BLaER1 (cell line): ENCODE results near the gene CRISPLD2.

Experiments used
- H3K27ac ChIP-seq: shearing (Covaris generic); formaldehyde crosslinking; 2 replicates; pipeline ENCODE4 v1.8.1; 2022
- H3K27me3 ChIP-seq: shearing (Covaris generic); formaldehyde crosslinking; 2 replicates; pipeline ENCODE4 v1.8.1; 2022
- H3K36me3 ChIP-seq: shearing (Covaris generic); formaldehyde crosslinking; 2 replicates; pipeline ENCODE4 v1.8.1; 2022
- H3K4me1 ChIP-seq: shearing (Covaris generic); formaldehyde crosslinking; 2 replicates; pipeline ENCODE4 v1.8.1; 2022
- H3K4me2 ChIP-seq: shearing (Covaris generic); formaldehyde crosslinking; 2 replicates; pipeline ENCODE4 v1.8.1; 2022
- H3K4me3 ChIP-seq: shearing (Covaris generic); formaldehyde crosslinking; 2 replicates; pipeline ENCODE4 v1.8.1; 2022
- H3K9ac ChIP-seq: shearing (Covaris generic); formaldehyde crosslinking; 2 replicates; pipeline ENCODE4 v1.8.1; 2022
- H3K9me3 ChIP-seq: shearing (Covaris generic); formaldehyde crosslinking; 2 replicates; pipeline ENCODE4 v1.8.1; 2022
- H4K20me1 ChIP-seq: shearing (Covaris generic); formaldehyde crosslinking; 2 replicates; pipeline ENCODE4 v1.8.1; 2022
- Cebpa-rat ChIP-seq: shearing (Covaris generic); IDR thresholded peaks from 2 replicates; pipeline ENCODE4 v1.8.1; 2022

Gene CRISPLD2

DNA sequence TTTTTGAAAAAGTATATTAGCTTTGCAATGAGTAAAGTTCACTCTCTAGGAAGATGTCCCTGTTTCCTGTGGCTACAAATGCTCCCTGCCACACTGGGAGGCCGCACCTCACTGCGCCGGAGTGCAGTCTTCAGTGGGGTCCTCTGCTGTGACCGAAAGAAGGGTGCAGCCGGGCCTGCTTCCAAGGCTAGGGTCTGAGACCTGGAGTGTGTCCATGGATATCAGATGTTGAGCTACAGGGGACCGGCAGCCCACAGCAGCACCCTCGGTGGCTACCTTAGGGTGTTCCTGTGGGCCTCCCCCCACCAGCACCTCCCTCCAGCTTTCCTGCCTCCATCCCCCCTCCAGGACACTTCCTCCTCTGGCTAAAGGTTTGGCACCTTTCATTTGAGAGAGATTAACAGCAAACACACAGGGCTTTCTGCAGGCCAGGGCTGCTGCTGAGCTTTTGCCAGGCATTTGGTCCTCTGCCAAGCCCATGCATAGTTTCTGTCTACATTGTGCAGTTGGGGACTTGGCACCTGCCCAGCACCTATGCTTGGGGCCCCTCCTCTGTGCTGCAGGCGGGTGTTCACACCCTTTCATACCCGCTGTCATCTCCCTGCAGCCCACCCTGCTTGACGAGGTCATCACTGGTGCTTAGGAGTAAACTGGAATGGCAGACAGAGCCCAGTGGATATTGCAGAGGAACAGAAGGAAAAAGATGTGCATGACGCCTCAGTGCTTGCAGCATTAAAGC, 33.8 kb upstream of the CRISPLD2 start:
- no peak overlapping the region for H3K9ac ChIP-seq
- H3K27me3 ChIP-seq: no peaks in the 10 kb centered on the region
- peaks cover 6% of the 10 kb centered on the region; the same call in 1 of the 2 replicates for H4K20me1 ChIP-seq
- H3K4me1 ChIP-seq: peaks cover 10% of the 10 kb centered on the region
- H3K36me3 ChIP-seq: peaks cover 7% of the 10 kb centered on the region
- no peak for TF ChIP-seq Cebpa-rat
- no peak overlapping the region for H3K4me3 ChIP-seq
- H3K9me3 ChIP-seq: no peaks in the 10 kb centered on the region
- H3K27ac ChIP-seq: no peak overlapping the region
- no peak overlapping the region for H3K4me2 ChIP-seq

DNA sequence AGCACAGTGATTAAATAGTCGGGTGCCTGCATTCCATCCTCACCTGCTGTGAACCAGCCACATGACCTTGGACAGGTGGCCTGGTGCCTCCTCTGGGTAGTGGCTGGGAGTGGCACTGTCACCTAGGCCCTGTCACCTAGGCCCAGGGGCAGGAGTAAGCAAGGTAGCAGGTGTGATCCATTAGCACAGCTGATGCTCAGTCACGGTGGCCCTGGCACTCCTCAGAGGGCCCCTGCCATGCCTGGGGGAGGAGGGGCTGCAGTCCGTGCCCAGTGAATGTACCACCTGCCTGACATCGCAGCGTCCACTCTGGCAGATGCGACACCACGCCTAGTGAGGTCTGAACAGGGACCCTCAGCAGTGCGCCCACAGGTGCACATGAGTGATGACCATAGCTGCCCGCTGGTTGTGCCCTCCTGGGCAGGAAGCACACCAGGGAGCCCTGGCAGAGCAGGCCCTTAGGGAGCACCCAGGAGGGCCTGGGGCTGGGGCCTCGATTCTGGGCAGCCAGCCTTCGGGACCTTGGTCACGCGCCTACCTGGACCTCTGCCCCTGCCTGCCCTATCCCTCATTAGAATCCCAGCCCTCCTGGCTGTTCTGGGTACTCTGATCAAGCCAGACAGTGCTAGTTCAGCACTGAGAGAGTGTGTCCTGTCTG, 33.1 kb upstream of the CRISPLD2 start:
- Histone ChIP-seq H3K4me3 (no peak overlapping the region), H3K9ac (no peak overlapping the region), H3K4me1 (peaks cover 10% of the 10 kb centered on the region), H4K20me1 (no peaks in the 10 kb centered on the region; the same call in 1 of the 2 replicates), H3K27me3 (no peaks in the 10 kb centered on the region), H3K36me3 (no peaks in the 10 kb centered on the region; the same call in 1 of the 2 replicates), H3K4me2 (no peak overlapping the region), H3K9me3 (no peaks in the 10 kb centered on the region), H3K27ac (no peak overlapping the region)
- no peak for TF ChIP-seq Cebpa-rat

DNA sequence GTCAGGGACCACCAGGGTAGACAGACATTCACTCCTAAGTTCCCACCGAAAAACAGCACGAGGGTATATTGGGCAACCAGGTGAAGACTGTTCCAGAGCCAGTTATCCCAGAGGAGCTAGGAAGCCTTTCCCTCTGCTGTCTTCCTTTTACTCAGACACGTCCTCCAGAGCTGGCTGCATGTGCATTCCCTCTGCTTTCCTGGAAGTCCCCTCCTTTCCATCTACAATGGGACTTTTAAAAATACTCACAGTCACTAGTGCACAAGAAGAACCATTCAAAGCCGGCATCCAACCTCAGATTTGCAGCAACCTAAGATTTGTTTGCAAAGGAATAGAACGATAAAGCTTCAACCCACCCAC, 32.5 kb upstream of the CRISPLD2 start:
- H3K4me1 ChIP-seq: peaks cover 10% of the 10 kb centered on the region
- H3K4me2 ChIP-seq: no peak overlapping the region
- H3K27ac ChIP-seq: no peak overlapping the region
- H3K36me3 ChIP-seq: no peaks in the 10 kb centered on the region
- H3K4me3 ChIP-seq: no peak overlapping the region
- H4K20me1 ChIP-seq: no peaks in the 10 kb centered on the region
- no peaks in the 10 kb centered on the region for H3K9me3 ChIP-seq
- TF ChIP-seq Cebpa-rat: no peak
- no peak overlapping the region for H3K9ac ChIP-seq
- H3K27me3 ChIP-seq: no peaks in the 10 kb centered on the region

DNA sequence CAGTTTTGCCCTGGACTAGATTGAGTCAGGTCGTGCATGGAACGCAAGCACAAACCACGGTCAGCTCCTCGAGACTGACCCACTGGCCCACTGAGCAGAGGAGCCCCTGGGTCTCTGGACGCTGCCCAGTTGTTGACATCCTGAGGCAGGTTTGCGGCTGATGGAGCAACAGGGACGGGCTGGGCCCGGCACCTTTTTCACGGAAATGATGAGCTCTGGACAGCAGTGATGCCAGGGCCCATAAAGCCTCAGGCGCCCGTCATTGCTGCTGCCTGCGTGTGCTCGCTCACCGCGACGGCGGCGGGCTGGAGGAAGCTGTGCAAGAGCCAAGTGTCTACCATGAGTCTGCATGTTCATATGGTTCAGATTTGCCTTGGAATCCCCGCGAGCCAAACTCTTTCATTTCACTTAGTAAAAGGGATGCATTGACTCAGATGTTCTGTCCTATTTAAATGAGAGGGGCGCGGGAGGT, 30.8 kb upstream of the CRISPLD2 start:
- Histone ChIP-seq H3K27ac (no peak overlapping the region), H3K4me1 (peaks cover 10% of the 10 kb centered on the region), H3K4me3 (no peak overlapping the region), H3K9me3 (no peaks in the 10 kb centered on the region), H3K36me3 (no peaks in the 10 kb centered on the region), H3K9ac (no peak overlapping the region), H3K27me3 (no peaks in the 10 kb centered on the region), H3K4me2 (peak overlapping the region; percentile 5; the same call in 1 of the 2 replicates), H4K20me1 (no peaks in the 10 kb centered on the region)
- TF ChIP-seq Cebpa-rat: no peak

DNA sequence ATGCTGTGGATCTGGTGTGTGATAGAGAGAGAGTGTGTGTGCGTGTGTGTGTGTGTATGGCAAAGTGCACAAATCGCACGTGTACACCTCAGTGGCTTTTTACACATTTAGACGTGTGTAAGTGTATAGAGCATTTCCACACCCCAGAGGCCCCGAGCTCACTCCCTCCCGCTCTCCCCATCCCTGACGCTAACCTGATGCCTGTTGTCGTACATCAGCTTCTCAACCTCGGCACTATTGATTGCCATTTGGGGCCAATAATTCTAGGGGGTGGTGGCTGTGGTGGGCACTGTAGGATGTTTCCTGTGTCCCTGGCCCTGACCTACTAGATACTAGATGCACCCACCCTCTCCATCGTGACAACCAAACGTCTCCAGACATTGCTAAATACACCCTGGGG, 30.4 kb upstream of the CRISPLD2 start:
- Histone ChIP-seq H3K27ac (no peak overlapping the region), H3K36me3 (no peaks in the 10 kb centered on the region), H3K4me2 (no peak overlapping the region), H3K4me1 (peaks cover 10% of the 10 kb centered on the region), H3K9ac (no peak overlapping the region), H4K20me1 (no peaks in the 10 kb centered on the region), H3K27me3 (no peaks in the 10 kb centered on the region), H3K9me3 (no peaks in the 10 kb centered on the region), H3K4me3 (no peak overlapping the region)
- no peak for TF ChIP-seq Cebpa-rat

DNA sequence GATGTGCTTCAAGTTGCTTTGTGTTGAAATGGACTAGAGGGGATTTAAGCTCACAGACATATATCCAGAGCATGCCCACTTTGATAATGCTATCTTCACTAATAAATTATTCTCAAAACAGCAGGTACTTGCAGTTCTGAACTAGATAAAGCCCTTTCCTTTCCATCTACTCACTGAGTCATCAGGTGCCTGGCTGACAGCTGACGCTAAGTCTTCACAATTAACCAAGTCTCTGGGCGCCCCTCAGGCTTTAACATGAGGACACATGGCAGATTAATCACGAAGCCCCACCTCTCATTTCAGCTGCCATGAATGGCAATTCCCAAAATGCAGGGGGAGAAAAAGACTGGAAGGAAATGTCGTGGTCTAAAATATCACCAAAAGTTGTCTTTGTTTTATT, 29.5 kb upstream of the CRISPLD2 start:
- no peak for TF ChIP-seq Cebpa-rat
- Histone ChIP-seq H3K27ac (no peak overlapping the region), H3K27me3 (no peaks in the 10 kb centered on the region)

DNA sequence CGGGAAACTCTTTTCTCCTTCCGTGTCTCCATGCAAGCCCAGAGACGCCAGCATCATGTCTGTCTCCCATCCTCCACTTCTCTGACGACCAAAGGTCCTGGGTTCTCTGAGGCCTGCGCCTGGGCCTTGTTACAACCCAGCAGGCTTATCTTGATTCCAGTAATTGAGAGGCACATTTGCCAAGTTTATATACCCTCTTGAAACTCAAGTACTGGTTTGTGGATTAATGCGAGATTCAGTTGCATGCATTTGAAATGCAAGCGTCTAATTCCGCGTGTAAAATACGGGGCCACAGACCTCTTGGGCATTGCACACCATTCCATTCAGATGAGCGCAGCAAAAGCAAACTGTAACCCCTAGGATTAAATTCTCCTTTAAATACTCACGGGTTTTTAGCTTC, 28.7 kb upstream of the CRISPLD2 start:
- Histone ChIP-seq H3K27ac (no peak overlapping the region), H3K9me3 (no peaks in the 10 kb centered on the region), H3K4me1 (peaks cover 10% of the 10 kb centered on the region), H3K36me3 (no peaks in the 10 kb centered on the region), H3K9ac (no peak overlapping the region), H3K4me2 (no peak overlapping the region), H3K4me3 (no peak overlapping the region), H3K27me3 (no peaks in the 10 kb centered on the region), H4K20me1 (no peaks in the 10 kb centered on the region)
- no peak for TF ChIP-seq Cebpa-rat

More for the DNA sequence above, 29.5 kb upstream of the CRISPLD2 start:
- peaks cover 10% of the 10 kb centered on the region for H3K4me1 ChIP-seq
- H3K9ac ChIP-seq: no peak overlapping the region
- no peaks in the 10 kb centered on the region for H3K9me3 ChIP-seq
- H3K4me3 ChIP-seq: no peak overlapping the region
- no peaks in the 10 kb centered on the region for H4K20me1 ChIP-seq
- no peak overlapping the region for H3K4me2 ChIP-seq
- H3K36me3 ChIP-seq: no peaks in the 10 kb centered on the region

DNA sequence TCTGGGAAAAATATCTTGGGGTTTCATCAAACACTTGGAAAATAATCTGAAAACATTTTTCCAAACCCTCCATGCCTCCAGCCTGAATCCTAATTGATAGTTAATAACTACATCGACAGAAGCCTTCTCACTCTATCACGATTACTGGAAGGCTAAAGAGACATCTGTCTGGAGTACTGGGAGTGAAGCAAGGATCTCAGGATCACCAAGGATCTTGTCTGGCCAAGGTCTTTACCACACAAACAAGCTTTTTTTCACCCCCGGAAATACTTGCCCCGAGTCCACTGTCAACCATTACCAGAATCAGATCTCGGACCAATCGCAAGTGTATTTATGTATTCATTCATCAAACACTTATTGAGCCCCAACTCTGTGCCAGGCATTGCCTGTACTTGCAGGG, 28.3 kb upstream of the CRISPLD2 start:
- no peaks in the 10 kb centered on the region for H3K27me3 ChIP-seq
- H3K9ac ChIP-seq: no peak overlapping the region
- no peak for TF ChIP-seq Cebpa-rat
- no peaks in the 10 kb centered on the region for H4K20me1 ChIP-seq
- no peaks in the 10 kb centered on the region for H3K9me3 ChIP-seq
- no peak overlapping the region for H3K27ac ChIP-seq
- H3K36me3 ChIP-seq: no peaks in the 10 kb centered on the region
- H3K4me1 ChIP-seq: peaks cover 10% of the 10 kb centered on the region
- H3K4me2 ChIP-seq: no peak overlapping the region
- no peak overlapping the region for H3K4me3 ChIP-seq

DNA sequence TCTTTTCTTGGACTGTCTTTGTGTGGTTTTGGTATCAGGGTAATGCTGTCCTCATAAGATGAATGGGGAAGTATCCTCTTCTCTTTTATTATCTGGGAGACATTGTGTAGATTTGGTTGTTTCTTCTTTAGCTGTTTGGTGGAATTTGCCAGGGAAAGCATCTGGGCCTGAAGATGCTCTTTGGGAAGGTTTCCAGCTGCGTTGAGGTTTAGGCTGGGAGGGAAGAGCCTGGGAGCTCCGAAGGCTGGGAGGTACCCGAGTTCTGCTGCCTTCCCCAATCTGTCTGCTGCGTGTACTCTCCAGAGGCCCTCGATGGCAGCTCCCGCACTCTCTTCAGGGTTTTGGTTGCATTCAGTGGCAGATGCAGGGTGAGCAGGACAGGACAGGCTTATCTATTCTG, 25.6 kb upstream of the CRISPLD2 start:
- no peaks in the 10 kb centered on the region for H4K20me1 ChIP-seq
- peaks cover 4% of the 10 kb centered on the region for H3K4me1 ChIP-seq
- no peak overlapping the region for H3K4me3 ChIP-seq
- no peaks in the 10 kb centered on the region for H3K27me3 ChIP-seq
- no peak overlapping the region for H3K4me2 ChIP-seq
- H3K27ac ChIP-seq: no peak overlapping the region
- H3K9ac ChIP-seq: no peak overlapping the region
- H3K9me3 ChIP-seq: peaks cover 12% of the 10 kb centered on the region
- H3K36me3 ChIP-seq: no peaks in the 10 kb centered on the region
- no peak for TF ChIP-seq Cebpa-rat

DNA sequence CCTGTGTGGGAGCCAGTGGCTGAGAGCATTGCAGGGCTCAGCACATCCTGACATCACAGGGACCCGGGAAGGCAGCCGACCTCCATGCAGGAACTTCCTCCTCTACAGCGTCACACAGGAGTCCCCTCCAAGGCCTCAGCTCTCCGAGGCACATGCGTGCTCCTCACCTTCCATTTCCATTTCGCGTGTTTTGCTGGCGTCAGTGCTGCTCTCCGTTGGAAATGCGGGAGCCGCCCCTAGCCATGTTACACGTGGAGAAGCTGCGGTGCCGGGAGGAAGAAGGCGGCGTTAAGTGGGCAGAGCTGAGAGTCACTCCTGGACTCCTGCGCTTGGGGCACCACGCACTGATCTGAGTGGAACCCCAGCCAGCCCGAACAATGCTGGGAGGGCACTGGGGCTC, 25.2 kb upstream of the CRISPLD2 start:
- H3K9me3 ChIP-seq: peaks cover 15% of the 10 kb centered on the region
- no peak overlapping the region for H3K4me2 ChIP-seq
- no peak overlapping the region for H3K9ac ChIP-seq
- H3K36me3 ChIP-seq: no peaks in the 10 kb centered on the region
- no peaks in the 10 kb centered on the region for H3K27me3 ChIP-seq
- no peaks in the 10 kb centered on the region; the same call in 1 of the 2 replicates for H3K4me1 ChIP-seq
- no peak overlapping the region for H3K27ac ChIP-seq
- no peak overlapping the region for H3K4me3 ChIP-seq
- no peaks in the 10 kb centered on the region for H4K20me1 ChIP-seq
- no peak for TF ChIP-seq Cebpa-rat
